Stomach smooth muscle (tissue), 2 donors: ENCODE data around the gene TFEC.

Experiments
- H3K27ac ChIP-seq: one replicate; pipeline ENCODE4 v1.7.0; 2013; ENCODE audit warnings: mild to moderate bottlenecking, low read length, inconsistent platforms
- H3K27me3 ChIP-seq, 2 donors: one replicate each; pipeline ENCODE4 v1.7.0; 2013; ENCODE audit warnings: low read length in 2 of 2; ENCODE audit not compliant: insufficient read depth in 2 of 2, control insufficient read depth in 1 of 2
- H3K36me3 ChIP-seq, 2 donors: one replicate each; pipeline ENCODE4 v1.7.0; 2013; ENCODE audit warnings: low read length in 2 of 2; ENCODE audit not compliant: control insufficient read depth in 2 of 2, insufficient read depth in 2 of 2
- H3K4me1 ChIP-seq: one replicate; pipeline ENCODE4 v1.7.0; 2013; ENCODE audit warnings: low read length; ENCODE audit not compliant: control insufficient read depth, insufficient read depth
- H3K4me3 ChIP-seq, 2 donors: one replicate each; pipeline ENCODE4 v1.7.0; 2013; ENCODE audit warnings: low read length in 2 of 2
- H3K9ac ChIP-seq, 2 donors: one replicate each; pipeline ENCODE4 v1.7.0; 2013; ENCODE audit warnings: low read length in 2 of 2, mild to moderate bottlenecking in 1 of 2
- H3K9me3 ChIP-seq, 2 donors: one replicate each; pipeline ENCODE4 v1.7.0; 2013; ENCODE audit warnings: low read length in 2 of 2; ENCODE audit not compliant: control insufficient read depth in 2 of 2
- donor health status: healthy.
- donor health status: Pancreatic carcinoma.

Gene TFEC

DNA sequence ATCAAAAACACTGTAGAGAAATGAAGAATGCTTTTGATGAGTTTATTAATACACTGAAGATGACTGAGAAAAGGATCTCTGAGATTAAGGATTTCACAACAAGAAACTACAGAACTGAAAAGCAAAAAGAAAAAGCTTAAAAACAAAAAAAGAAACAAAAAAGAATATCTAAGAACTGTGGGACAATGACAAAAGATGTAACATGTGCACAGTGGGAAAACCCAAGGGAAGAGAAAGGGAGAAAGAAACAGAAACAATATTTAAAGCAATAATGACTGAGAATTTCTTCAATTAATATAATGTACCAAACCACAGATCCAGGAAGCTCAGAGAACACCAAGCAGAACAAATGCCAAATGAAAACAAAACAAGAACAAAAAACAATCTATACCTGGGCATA lies 42.2 kb downstream of the TFEC start:
- Histone ChIP-seq H3K27ac (no peak overlapping the region), H3K9ac (no peak overlapping the region), H3K36me3 (no peaks in the 10 kb centered on the region), H3K9me3 (no peaks in the 10 kb centered on the region), H3K4me3 (no peak overlapping the region), H3K4me1 (no peaks in the 10 kb centered on the region), H3K27me3 (no peaks in the 10 kb centered on the region)

DNA sequence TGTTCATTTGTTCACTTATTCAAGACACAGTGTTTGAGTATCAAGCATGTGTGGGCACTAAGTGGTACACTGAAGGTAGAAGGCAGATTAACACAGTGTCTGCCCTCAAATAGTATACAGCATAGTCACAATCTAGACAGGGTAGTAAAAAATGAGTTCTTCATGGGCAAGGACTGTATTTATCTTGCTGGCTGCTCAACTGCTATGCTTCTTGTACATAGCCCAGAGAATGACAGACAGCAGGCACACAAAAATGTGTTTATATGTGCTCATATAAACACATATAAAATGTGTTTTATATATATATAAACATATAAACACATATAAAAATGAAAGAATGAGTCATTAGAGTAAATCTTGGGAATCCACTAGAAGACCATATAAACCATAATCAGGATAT lies 43.1 kb downstream of the TFEC start:
- no peak overlapping the region for H3K27ac ChIP-seq
- H3K27me3 ChIP-seq: no peaks in the 10 kb centered on the region
- no peaks in the 10 kb centered on the region for H3K9me3 ChIP-seq
- H3K36me3 ChIP-seq: no peaks in the 10 kb centered on the region
- H3K4me3 ChIP-seq: no peak overlapping the region
- H3K4me1 ChIP-seq: no peaks in the 10 kb centered on the region
- no peak overlapping the region for H3K9ac ChIP-seq

DNA sequence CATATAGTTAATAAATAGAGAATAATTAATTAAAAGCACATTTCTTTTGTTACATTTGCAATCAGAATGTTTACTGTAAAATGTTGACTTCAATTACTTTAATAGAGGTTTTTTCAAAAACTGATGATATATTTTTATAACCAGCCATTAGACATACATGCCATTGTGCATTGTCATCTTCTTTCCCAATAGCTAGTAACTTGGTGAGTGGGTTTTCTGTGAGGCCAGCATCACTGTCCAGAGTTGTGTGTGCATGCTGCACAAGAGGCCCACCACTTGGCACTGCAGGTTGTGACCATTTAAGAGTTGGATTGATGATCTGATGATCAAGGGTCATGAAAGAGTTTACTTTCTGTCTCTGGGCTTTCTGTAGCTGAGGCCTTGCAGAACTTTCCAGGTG lies 46.5 kb downstream of the TFEC start:
- Histone ChIP-seq H3K4me1 (no peaks in the 10 kb centered on the region), H3K27me3 (no peaks in the 10 kb centered on the region), H3K9me3 (no peaks in the 10 kb centered on the region), H3K9ac (no peak overlapping the region), H3K4me3 (no peak overlapping the region), H3K36me3 (no peaks in the 10 kb centered on the region), H3K27ac (no peak overlapping the region)

DNA sequence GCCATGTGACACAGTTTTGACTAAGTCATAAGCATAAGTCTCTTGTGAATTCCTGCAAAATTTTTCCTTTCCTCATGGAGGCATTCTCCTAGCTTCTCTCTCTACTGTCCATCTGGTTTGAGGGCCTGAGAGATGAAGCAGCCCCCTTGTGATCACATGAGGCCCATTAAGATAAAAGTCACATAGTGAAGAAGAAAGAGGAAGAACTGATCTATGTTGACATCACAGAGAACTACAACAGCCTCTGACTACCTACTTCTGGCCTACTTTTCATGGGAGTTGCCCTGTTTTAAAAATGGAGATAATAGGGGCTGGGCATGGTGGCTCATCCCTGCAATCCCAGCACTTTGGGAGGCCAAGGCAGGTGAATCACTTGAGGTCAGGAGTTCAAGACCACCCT lies 50.4 kb downstream of the TFEC start:
- H3K27ac ChIP-seq: no peak overlapping the region
- no peak overlapping the region for H3K9ac ChIP-seq
- no peaks in the 10 kb centered on the region for H3K27me3 ChIP-seq
- no peak overlapping the region for H3K4me3 ChIP-seq
- H3K9me3 ChIP-seq: no peaks in the 10 kb centered on the region
- no peaks in the 10 kb centered on the region for H3K36me3 ChIP-seq
- no peaks in the 10 kb centered on the region for H3K4me1 ChIP-seq

DNA sequence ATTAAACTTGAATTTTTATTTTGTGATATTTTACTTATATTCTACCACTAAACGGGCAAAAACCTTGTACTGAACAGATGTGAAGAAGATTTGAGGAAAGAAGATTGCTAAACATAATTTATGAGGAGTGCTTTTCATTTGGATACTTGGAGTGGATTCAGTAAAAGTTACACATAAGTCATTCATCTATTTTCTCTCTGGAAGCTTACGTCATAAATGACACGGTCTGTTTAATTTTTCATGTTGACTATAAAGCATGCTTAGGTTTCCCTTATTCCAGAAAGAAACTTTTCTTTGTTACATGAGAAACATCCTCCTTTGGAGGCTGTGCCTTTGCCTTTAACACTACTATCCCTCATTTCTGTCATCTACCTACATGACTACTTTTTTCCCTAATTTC lies 53.9 kb downstream of the TFEC start:
- H3K4me1 ChIP-seq: no peaks in the 10 kb centered on the region
- H3K27me3 ChIP-seq: no peaks in the 10 kb centered on the region
- no peak overlapping the region for H3K4me3 ChIP-seq
- H3K9ac ChIP-seq: no peak overlapping the region
- no peaks in the 10 kb centered on the region for H3K36me3 ChIP-seq
- no peak overlapping the region for H3K27ac ChIP-seq
- no peaks in the 10 kb centered on the region for H3K9me3 ChIP-seq

DNA sequence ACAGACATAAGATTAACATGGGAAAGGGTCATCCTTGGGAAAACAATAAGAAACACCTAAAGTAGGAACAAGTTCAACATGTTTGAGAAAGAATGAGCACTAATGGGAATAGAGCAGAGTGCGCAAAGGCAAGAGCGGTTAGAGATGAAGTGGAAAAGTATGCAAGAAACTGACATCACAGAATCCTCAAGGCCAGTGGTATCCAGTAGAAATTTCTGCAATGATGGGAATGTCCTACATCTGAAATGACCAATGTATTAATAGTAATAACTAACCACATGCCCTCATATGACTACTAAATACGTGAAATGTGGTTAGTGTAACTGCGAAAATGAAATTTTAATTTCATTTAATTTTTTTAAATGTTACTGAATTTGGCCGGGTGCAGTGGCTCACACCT lies 54.8 kb downstream of the TFEC start:
- Histone ChIP-seq H3K27me3 (no peaks in the 10 kb centered on the region), H3K9me3 (no peaks in the 10 kb centered on the region), H3K36me3 (no peaks in the 10 kb centered on the region), H3K4me3 (no peak overlapping the region), H3K9ac (no peak overlapping the region), H3K27ac (no peak overlapping the region), H3K4me1 (no peaks in the 10 kb centered on the region)

DNA sequence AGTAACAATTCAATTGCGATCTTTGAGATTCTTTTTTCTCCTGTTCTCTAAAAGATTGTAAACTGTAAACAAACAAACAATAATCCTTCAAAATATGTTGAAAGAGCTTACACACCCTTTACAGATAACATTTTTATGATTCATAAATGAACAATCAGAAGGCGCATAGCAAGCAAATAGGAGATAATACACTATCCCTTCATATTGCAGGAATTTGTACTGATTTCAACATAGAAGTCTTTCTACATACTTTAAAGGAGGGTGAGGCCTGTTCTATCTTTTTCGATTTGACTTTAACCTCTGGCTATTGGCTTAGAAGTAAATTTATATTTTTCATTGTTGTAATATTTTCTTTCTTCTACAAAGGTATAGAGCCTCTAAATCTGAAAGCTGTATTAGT lies 57.2 kb downstream of the TFEC start:
- Histone ChIP-seq H3K4me3 (no peak overlapping the region), H3K27ac (no peak overlapping the region), H3K9me3 (no peaks in the 10 kb centered on the region), H3K27me3 (no peaks in the 10 kb centered on the region), H3K9ac (no peak overlapping the region), H3K4me1 (no peaks in the 10 kb centered on the region), H3K36me3 (no peaks in the 10 kb centered on the region)

DNA sequence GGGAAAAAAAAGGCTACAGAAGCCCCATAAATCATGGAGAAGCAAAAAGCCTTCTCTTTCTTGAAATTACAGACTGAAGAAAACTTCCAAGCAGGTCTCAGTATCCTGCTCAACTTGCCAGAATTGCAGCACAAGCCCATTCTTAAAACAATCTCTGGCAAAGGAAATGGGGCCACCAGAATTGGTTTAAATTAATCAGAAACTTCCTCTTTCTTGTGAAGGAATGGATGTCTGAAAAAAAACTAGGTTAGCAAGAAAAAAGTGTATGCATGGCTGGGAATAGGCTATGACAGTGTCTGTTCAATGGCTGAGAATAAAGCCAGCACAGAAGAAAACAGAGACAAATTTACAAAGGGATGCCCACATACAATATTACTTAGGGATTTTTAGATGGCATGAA lies 59.1 kb downstream of the TFEC start:
- Histone ChIP-seq H3K9me3 (no peaks in the 10 kb centered on the region), H3K4me3 (no peak overlapping the region), H3K27ac (no peak overlapping the region), H3K36me3 (no peaks in the 10 kb centered on the region), H3K9ac (no peak overlapping the region), H3K4me1 (no peaks in the 10 kb centered on the region), H3K27me3 (no peaks in the 10 kb centered on the region)

DNA sequence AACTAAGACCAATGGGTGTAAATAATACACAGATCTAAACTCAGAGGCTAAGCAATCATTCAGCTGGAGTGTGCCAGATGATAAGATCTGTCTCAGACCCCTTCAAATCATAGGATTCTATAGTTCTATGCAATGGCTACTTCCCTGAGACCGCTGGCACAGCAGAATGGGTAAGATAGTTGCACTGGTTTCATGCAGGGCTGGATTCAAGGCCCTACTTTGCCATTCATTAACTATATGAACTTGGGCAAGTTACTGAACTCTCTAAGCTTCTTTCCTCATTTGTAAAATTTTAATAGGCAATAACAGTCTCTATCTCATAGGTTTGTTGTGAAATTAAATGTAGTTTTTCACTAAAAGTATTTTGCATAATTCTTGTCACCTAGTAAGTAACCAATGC lies 62.0 kb downstream of the TFEC start:
- Histone ChIP-seq H3K36me3 (no peaks in the 10 kb centered on the region), H3K4me1 (no peaks in the 10 kb centered on the region), H3K9me3 (no peaks in the 10 kb centered on the region), H3K27ac (no peak overlapping the region), H3K4me3 (no peak overlapping the region), H3K9ac (no peak overlapping the region), H3K27me3 (no peaks in the 10 kb centered on the region)

DNA sequence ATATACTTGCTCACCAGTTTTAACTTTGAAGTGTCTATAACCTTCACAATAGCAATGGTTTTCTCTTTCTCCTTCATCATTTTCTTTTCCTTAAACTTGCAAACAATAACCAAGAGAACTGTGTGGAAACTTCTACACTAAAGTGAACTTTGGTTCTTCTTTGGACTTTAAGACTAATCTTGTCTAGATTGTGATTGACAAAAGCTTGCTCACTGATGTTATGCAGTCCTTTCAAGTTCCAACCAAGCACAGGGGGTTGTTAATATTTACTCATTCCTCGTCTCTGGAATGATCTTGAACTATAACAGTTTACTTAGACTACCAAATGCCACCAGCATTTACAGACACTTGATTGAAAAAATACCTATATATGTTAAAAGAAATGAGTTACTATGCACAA lies 62.4 kb downstream of the TFEC start:
- Histone ChIP-seq H3K9me3 (no peaks in the 10 kb centered on the region), H3K27ac (no peak overlapping the region), H3K9ac (no peak overlapping the region), H3K4me3 (no peak overlapping the region), H3K4me1 (no peaks in the 10 kb centered on the region), H3K36me3 (no peaks in the 10 kb centered on the region), H3K27me3 (no peaks in the 10 kb centered on the region)

DNA sequence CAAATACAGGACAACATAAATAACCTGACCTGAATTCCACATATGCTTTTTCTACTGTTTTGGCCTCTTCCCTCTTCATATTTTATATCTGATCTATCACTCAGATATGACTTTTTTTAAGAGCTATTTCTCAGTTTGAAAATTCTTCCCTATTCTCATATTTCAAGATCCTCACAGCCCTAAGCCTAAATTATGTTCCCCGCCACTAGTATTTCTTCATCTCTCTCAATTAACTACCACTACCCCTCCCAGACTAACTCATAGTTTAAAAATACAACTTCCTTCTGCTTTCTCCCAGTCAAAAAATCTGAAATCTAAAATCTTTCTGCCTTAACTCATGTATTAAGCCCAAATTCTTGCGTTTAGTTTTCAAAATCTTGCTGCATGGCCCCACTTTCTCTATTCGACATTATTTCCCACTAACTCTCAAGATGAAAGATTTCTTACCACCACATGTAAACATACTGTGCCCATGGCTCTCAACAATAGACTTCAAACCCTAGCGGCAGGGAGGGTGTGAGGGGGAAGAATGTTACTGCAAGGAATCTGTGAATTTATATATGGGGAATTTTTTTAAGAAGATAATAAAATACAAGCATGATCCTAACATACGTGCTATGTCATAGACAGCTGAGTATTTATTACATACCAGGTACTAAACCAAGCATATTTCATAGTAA lies 64.6 kb downstream of the TFEC start:
- H3K27ac ChIP-seq: no peak overlapping the region
- H3K9ac ChIP-seq: no peak overlapping the region

More for the DNA sequence above, 64.6 kb downstream of the TFEC start:
- Histone ChIP-seq H3K4me1 (no peaks in the 10 kb centered on the region), H3K36me3 (no peaks in the 10 kb centered on the region), H3K9me3 (no peaks in the 10 kb centered on the region), H3K27me3 (no peaks in the 10 kb centered on the region), H3K4me3 (no peak overlapping the region)
